ENCODE results near the gene CDC25B. TPM values are rescaled to one million over a fixed set of nuclear protein-coding genes. Genes with fewer than 3 reads are reported as not detected.

CDC25B gene
- total and polyA plus RNA-seq, 2 of the 8 experiments (the other 6 are each of a cell fraction or from before 2014, with no cell fraction given): 21.7 to 31.2 TPM

DNA sequence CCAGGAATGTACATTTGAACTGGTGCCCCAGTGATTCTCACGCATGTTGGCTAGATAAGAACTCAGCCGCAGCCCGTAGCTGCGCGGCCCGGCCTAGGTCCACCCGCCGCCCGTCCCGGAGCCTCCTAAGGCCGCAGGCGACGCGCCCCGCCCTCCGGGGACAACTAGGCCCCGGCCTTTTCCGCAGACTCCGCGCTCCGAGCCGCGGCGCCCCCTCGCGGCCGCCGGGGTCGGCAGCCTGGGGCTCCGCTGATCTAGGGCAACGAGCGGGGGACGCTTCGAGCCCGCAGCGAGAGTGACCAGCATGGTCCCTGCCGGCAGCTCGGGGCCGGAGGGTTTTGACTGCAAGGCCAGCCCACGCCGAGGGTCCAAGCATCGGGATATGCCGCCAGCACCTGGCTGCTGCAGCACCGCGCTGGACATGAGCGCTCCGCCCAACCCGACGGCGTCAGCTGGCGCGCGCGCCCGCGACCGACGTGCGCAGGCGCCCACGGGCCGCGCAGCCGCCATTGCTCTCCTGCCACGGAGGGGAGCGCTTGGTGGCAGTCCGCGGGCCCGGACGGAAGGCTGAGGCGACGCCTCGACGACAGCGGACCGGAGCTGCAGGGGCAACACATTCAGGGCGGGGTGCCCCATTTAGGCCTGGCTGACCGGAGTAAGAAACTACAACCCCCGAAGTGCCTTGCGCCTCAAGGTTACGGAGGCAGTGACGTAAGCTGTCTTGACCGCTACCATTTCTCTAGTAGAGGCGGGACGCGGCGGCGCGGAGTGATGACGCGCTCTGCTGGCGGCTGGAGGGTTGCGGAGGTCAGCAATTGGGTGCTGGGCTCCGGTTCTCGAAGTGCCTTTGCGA is 24.2 kb downstream of the CDC25B start, which contains the start of gene AP5S1 (continued):
- peak; percentile 79 for TF ChIP-seq JUND (IDR thresholded peaks at IDR 0.05; ENCODE audit: low read length)
- TF ChIP-seq ZNF274 (IDR thresholded peaks at IDR 0.05; ENCODE audit: borderline replicate concordance, extremely low read depth, low read length): no peak

Data from H1 (cell line).